Stimulated activated CD8-positive, alpha-beta memory T cell treated with anti-CD3 and anti-CD28 coated beads, Interleukin-12 subunit alpha, Interleukin-12 subunit beta, amount 100 ng/mL, for 4 hours (primary cell): ENCODE data around the gene MSI2.

ENCODE experiments used
- DNase-seq: peaks from one replicate; pipeline ENCODE4 v3.0.0-alpha.2; 2020; ENCODE audit warnings: low read depth

MSI2 gene

GRCh38 chr17:57541049-57541448 is 284.7 kb downstream of the MSI2 start:
- no peak for DNase-seq

GRCh38 chr17:57541472-57542394 is 285.4 kb downstream of the MSI2 start:
- DNase-seq, result no peak

- DNase-seq, result no peak
Measured at GRCh38 chr17:57542510-57542909, 286.2 kb downstream of the MSI2 start.

GRCh38 chr17:57543230-57543629 is 286.9 kb downstream of the MSI2 start:
- DNase-seq, result no peak

GRCh38 chr17:57544401-57544800 is 288.1 kb downstream of the MSI2 start:
- DNase-seq, result no peak

GRCh38 chr17:57544834-57545463 is 288.6 kb downstream of the MSI2 start:
- DNase-seq, result no peak

- no peak for DNase-seq
Measured at GRCh38 chr17:57545731-57546342, 289.5 kb downstream of the MSI2 start.

GRCh38 chr17:57548421-57549410 is 292.4 kb downstream of the MSI2 start:
- DNase-seq, result no peak

- DNase-seq, result no peak
Measured at GRCh38 chr17:57549468-57549867, 293.1 kb downstream of the MSI2 start.

- no peak for DNase-seq
Measured at GRCh38 chr17:57550016-57550415, 293.7 kb downstream of the MSI2 start.

- no peak for DNase-seq
Measured at GRCh38 chr17:57550668-57551315, 294.5 kb downstream of the MSI2 start.

- DNase-seq, result no peak
Measured at GRCh38 chr17:57551321-57552079, 295.2 kb downstream of the MSI2 start.

GRCh38 chr17:57552114-57552624 is 295.8 kb downstream of the MSI2 start:
- DNase-seq, result no peak

- no peak for DNase-seq
Measured at GRCh38 chr17:57553526-57553925, 297.2 kb downstream of the MSI2 start.

- no peak for DNase-seq
Measured at GRCh38 chr17:57553991-57554825, 297.9 kb downstream of the MSI2 start.

GRCh38 chr17:57554826-57555635 is 298.7 kb downstream of the MSI2 start:
- DNase-seq, result no peak

GRCh38 chr17:57555636-57556175 is 299.4 kb downstream of the MSI2 start:
- DNase-seq, result no peak

GRCh38 chr17:57556320-57556719 is 300.0 kb downstream of the MSI2 start:
- no peak for DNase-seq
